Prostate gland (tissue), 2 donors: ENCODE measurements around the gene USP8.
"Not testable (repeated sequence)": the region's sequence is repeated elsewhere in the genome, so short reads cannot be mapped to it uniquely, and the experiment has no call there.

Experiments
- POLR2A ChIP-seq: fragments of 450-650 bp; IDR thresholded peaks from one replicate; pipeline ENCODE4 v1.6.1; 2016; ENCODE audit warnings: antibody characterized with exemption, mild to moderate bottlenecking
- TF ChIP-seq, protein P1 (sequence below), 4 experiments: fragments of 200-600 bp in 2 of 4; fragments of 450-650 bp in 2 of 4; sonication (generic) in 2 of 4; IDR thresholded peaks; 1 replicate in 3 of 4; 2 replicates in 1 of 4; pipeline ENCODE4 v1.5.1; 2016 to 2019; ENCODE audit warnings: antibody characterized with exemption in 4 of 4, mild to moderate bottlenecking in 2 of 4, moderate library complexity in 2 of 4

DNA sequence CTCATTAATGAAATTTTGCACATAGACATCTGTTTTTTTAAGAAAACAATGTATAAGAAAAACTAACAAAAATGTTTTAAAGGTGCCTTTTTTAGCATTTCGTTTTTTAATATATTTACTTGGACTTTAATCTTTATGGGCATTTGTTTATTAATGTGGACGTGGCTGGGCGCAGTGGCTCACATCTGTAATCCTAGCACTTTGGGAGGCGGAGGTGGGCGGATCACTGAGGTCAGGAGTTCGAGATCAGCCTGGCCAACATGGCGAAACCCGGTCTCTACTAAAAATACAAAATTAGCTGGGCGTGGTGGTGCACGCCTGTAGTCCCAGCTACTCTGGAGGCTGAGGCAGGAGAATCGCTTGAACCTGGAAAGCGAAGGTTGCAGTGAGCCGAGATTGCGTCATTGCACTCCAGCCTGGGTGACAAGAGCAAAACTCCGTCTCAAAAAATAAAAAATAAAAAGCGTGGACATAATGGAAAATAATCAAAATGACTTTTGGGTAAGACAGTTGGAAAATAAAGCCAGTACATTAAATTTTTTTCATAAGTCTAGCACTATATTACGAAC lies 1.6 kb downstream of the USP8 start:
- TF ChIP-seq, protein P1, sequence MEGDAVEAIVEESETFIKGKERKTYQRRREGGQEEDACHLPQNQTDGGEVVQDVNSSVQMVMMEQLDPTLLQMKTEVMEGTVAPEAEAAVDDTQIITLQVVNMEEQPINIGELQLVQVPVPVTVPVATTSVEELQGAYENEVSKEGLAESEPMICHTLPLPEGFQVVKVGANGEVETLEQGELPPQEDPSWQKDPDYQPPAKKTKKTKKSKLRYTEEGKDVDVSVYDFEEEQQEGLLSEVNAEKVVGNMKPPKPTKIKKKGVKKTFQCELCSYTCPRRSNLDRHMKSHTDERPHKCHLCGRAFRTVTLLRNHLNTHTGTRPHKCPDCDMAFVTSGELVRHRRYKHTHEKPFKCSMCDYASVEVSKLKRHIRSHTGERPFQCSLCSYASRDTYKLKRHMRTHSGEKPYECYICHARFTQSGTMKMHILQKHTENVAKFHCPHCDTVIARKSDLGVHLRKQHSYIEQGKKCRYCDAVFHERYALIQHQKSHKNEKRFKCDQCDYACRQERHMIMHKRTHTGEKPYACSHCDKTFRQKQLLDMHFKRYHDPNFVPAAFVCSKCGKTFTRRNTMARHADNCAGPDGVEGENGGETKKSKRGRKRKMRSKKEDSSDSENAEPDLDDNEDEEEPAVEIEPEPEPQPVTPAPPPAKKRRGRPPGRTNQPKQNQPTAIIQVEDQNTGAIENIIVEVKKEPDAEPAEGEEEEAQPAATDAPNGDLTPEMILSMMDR (IDR thresholded peaks at IDR 0.05), result not testable (repeated sequence)
- TF ChIP-seq POLR2A, result not testable (repeated sequence)
